GM04504 (cell line): ENCODE results near the gene OTUD7B.

Experiments
- DNase-seq: peaks from one replicate; pipeline ENCODE4 v3.0.0-alpha.2; 2012; ENCODE audit warnings: low read depth

OTUD7B gene

DNA sequence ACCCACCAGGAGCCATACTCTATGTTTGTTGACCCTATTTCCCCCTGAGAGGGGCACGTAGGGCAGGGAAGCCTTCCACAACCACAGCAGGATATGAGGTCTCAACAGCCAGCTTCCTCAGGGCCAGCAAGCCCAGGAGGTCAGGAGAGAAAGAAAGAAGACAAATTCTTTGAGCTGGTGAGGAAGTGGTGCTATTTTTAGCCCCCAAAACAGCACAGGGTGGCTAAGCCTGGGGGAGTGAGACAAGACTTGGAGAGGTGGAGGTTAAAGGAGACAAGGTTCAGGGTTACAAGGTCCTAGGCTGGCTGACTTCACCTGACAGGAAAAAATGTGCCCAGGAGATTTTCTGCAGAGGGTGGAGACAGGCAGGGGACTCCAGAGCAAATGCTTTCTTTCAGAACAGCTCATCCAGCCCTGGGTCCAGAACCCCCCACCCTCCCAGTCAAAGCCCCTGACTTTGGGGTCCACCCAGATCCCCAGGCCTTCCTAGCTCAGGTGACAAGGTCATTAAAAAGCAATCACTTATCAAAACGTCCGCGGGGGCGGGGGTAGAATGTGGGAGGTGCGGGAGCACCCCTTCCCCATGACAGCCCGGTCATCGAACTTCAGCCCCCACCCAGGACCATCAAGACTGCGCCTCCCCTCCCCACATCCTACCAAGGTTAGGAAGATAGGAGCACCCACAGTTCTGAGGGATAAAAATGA lies 94.2 kb downstream of the OTUD7B start:
- DNase-seq, result no peak

DNA sequence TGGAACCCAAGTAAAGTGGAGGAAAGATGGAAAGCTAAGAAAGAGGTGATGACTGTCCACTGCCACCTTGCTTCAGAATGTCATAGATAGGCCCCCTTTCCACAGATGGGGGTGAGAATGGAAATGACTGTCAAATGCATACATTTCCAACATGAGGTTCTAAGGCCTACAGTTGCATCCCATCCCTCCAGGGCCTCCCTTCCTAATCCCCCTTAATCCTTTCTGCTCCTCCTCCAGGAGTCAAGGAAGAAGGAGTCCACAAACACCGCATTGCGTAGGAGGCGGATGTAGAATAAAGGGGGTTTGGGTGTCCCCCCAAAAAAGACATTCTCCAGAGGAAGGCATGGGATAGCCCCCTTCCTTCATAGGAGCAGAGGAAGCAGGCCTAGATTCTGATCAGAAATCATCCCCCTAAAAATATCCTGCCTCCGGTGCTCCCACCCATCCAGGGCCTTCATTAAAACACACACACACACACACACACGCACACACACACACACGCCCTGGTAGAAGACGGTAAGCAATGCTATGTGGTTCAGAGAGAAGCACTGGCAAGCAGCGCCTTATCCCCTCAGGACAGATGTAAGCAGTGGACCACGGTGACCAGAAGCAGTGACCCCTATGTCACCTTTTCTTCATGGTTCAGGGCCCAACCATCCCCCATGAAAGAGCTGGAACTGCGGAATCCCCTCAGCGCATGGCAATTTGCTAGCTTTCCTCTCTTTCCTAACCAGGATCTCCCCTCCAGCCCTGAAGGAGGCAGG lies 94.9 kb downstream of the OTUD7B start:
- DNase-seq, result no peak

DNA sequence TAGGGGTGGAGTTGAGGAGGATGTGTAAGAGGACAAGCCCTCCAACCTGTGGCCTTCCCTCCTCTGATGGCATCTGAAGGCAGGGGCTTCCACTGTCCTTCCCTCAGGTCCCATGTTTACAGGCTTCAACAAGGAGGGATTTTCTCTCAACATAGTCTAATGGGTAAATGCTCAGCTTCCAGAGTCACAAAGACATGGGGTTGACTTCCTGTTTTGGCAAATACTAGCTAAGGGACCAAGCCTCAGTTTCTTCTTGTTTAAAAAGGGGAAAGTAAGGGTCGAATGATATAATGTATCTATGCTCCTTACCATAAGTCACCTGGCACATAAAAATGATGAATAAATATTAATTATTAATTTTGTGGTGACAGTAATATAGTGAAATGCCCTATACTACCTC lies 96.0 kb downstream of the OTUD7B start:
- no peak for DNase-seq

DNA sequence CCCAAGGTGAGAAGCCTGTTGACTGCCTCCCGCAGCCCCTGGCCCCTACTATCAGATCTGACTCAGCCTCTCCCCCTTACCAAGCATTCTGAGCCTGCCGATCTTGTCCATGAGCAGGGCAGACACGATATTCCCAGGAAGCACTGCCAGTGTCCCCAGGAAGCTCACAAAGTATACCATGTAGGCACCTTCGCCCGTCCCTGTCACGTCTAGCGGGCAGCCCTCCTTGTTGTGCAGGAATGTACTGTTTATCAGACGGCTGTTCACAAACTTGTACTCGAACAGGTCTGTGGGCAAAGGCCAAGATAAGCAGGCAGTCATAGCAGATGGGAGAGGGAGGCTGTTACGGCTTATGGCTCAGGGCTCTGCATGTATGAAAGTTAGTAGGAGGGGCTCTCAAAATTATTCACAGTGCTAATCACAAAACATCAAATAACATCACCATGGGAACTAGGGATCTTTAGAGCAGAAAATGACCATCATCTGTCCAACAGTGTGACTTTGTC lies 103.9 kb downstream of the OTUD7B start:
- no peak for DNase-seq

DNA sequence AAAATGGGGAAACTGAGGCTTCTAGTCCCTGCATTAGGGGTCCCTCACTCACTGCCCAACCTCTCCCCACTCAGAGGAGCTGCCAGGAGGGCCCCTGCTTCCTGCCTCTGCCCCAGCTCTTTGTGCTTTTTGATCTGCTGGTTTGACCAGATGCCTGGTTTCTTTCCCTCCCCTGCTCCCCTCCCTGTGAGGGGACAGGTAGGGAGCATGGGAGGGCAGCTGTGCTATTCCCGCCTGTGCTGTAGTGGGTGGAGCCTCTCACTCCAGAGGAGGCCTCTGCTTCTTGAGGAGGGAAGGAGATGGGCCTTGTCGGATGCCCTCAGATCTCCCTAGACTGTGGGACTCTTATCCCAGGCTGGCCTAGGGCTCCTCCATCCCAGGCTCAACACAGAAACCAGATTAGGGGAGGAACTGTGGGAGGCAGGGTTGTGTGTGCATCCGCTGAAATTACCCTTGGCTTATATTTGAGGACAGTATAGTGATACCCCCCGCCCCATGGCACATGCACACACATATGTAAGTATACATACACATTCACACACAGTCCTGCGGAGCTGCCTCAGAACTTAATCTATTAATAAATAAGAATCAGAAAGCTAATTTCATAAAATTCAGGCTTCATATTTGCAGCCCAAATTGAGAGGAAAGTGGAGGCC lies 106.6 kb downstream of the OTUD7B start:
- no peak for DNase-seq

DNA sequence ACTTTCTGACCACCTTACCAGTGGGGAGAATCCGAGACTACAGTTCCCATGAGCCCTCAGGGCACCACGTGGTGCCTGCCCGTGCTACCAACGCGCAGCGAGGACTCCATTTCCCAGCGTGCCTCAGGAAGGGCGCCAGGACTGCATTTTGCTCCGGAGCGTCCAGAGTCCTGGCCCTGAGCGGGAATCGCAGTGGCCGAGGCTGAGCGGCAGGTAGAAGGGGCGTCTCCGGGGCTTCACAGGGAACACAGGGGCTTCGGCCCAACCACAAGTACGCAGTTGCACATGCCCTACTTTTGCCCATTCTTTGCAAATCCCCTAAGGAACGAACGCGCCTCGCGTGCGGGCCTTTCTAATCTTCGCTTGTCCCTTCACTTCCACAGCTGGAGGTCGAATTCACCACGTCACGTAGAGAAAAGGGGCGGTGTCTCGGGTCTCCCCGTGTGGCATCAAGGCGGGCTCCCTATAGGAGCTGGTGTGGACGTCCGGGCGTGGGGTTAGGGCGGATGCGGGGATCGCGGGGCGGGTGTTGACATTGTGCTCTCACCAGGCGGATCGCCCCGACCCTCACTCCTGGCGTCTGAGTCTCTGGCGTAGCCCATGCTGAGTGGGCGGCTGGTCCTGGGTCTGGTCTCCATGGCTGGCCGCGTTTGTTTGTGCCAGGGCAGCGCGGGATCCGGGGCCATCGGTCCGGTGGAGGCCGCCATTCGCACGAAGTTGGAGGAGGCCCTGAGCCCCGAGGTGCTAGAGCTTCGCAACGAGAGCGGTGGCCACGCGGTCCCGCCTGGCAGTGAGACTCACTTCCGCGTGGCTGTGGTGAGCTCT lies 110.9 kb downstream of the OTUD7B start, which contains the start of gene BOLA1:
TSS of gene BOLA1 (plus strand) at position 109 of the 825 bp plus-strand sequence. CDS start at position 601, 492 bp downstream.
- peak; percentile 80 for DNase-seq

DNA sequence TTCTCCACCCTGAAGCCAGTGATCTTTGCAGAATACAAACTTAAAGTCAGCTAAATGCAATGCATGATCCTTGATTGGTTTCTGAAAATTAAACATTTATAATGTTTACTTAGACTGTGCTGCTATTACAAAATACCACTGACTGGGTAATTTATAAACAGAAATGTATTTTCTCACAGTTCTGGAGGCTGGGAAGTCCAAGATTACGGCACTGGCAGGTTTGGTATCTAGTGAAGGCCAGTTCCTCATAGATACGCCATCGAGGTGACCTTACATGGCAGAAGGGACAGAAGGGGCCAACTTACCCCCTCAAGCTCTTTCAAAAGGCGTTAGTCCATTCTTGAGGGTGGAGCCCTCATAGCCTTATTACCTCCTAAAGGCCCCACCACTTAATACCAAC lies 114.0 kb downstream of the OTUD7B start:
- DNase-seq, result no peak

DNA sequence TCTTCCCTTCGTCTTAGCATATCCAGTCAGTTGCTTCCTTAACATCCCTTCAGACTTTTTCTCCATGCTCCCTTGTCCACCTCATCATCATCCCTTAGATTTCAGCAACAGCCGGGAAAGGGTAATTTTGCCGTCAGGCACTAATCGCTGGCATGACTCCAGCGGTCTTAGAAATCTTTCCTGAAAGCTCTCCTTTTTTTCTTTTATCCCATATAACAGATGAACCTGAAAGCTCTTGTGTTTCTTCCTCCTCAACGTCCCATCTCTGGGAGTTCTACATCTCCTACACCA lies 121.6 kb downstream of the OTUD7B start:
- DNase-seq, result no peak

DNA sequence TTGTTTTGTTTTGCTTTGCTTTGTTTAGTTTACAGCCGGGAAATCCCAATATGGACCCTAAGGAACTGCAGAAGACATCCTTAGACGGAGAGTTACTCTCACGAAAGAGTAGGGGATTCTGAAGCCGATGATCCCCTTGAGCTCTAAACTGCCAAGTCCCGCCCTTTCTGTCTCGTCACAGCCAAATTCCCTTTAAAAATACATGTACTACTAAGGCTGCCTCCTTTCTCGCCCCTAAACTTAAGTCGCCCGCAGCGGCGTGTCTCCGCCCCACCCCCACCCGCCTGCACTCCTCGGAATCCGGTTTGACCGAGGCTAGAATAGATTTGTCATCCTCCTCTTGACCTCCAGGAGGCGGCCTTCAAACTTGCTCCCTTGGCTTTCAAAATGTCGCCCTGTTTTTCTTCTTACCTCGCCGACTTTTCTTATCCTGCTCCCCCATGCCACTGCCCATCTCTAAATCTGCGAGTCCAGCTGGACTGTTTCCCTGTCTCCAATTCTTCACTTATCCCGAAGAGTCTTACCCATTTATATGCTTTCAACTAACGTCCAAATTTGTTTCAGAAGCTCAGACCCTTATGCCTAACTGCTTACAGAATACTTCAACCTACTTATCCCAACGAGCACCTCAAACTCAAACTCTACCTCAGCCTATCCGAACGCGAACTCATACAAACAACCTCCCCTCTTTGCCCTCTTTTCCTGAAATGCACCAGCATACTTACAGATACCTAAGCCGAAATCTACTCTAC lies 122.1 kb downstream of the OTUD7B start:
- peak; percentile 69 for DNase-seq
